ENCODE measurements around the gene ATP11A.
"Not testable (repeated sequence)": the region's sequence is repeated elsewhere in the genome, so short reads cannot be mapped to it uniquely, and the experiment has no call there.

The ATP11A gene

DNA sequence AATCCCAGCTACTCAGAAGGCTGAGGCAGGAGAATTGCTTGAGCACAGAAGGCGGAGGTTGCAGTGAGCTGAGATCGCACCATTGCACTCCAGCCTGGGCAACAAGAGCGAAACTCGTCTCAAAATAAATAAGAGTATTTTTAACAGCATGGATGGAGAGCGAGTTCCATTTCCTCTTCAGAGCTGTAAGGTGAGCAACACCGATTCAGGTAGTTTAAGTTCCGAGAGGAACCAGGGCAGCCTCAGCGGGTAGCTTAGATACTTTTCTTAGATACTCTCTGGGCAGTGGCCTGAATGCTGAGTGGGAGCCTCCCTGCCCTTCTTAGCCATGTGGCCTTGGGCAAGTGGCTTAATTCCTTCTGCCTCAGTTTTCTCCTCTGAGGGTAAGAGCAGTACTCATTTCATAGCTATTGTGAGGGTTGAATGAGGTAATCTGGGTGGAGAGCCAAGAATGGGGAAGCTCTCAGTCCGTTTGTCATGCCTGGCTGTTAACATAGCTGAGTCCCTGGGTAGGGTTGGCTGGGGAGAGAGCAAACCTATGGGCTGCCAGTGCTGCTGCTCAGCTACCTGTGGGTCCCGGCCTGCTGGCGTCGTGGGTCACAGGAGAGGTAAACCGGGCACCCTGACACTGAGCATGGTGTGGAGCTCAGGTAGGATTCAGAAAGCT, 4.1 kb downstream of the ATP11A start:
- DNase-seq: no peak

GRCh38 chr13:112695121-112695520, 5.3 kb downstream of the ATP11A start:
- DNase-seq: no peak

GRCh38 chr13:112696001-112696868, 6.4 kb downstream of the ATP11A start:
- no peak for DNase-seq

GRCh38 chr13:112696869-112697465, 7.1 kb downstream of the ATP11A start:
- DNase-seq: no peak

DNA sequence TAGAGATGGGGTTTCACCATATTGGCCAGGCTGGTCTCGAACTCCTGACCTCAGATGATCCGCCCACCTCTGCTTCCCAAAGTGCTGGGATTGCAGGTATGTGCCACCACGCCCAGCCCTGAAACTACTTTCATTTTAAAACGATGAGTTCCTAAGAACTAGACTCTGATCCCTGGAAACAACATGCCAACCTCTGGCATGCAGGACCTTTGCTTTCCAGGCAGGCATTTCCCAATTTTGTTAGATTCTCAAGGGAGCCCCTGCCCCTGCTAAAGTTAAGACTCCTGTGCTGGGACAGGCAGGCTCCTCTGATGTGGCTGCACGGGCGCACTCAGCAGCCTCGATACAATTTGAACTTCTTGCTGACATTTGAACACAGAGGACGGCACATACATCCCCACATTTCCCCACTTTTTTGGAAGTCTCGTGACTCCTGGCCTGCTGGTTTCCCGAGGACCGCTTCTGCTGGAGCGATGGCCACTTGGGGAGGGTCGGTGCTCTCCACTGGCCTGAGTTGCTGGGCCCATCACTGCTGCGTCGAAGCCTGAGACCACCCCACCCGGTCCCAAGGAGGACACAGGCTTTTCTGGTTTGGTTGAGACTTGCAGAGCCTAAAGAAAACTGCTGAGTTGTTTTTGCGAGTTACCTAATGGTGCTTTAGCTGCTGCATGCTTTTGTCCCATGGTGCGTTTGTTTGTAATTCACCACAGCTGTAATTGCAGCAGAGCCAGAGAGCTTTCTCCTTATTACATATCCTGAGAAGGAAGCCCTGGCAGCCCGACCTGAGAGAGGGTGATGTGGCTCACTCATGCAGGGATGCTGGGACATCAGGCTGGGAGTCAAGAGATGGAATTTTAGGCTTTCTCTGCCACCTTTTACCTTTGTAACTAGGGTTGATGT, 8.2 kb downstream of the ATP11A start:
- no peak for DNase-seq

DNA sequence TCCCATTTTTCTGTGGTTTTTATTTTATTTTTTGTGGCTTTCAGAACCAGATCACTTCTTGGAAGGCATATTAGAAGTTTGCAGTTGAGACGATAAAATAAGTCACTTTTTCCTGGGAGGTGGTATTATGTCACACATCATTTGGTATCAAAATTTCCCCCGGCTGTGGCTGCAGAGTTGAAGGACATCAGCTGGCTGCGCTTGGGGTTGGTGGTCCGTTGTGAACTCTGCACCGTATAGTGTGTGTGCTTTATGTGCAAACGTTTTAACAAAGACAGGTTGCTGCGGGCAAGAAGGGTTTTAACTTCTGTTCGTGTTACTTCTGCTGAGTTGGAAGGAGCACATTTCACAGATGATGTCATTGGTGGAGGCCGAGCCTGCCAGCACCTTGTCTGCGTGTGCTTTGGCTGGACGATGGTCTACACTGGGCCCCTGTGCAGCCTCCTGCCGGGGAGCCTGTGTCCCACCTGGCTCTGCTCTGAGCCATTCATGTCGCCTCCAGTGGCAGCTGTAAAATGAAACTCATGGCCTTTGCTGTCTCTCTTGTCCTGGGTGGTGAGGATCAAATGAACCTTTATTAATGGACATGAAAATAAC, 9.6 kb downstream of the ATP11A start:
- DNase-seq: no peak

DNA sequence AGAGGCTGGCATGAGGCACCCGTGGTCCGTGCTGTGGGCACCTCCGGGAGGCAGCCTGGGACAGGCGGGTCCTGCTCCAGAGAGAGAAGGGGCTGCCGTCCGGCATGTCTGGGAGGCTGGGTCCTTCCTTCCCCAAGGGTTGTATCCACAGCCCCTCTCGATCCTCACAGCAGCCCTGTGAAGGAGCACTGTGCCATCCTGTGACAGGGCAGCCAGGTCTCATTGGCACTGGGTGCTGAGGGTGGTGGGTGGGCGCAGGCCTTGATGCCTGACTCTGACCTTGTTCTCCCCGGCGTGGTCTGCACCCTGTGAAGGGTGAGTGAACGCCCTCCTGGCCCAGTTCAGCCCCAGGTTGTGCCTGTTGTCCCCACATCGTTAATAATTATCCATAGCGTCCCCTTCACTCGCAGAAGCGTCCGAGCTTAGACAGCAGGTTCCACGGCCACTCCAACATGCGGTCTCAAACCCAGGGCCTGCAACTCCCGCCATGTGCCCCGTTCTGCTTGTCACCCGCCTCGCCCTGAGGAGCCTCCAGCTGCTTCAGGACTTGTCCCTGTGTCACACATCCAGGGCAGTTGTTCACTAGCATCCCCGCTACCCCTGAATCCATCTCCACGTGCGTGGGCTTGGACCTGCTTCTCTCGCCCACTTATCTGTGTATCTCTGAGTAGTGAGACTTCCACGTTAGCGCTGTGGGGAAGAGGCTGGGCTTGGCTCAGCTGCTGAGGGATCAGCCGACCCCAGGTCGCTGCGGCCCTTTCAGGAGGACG, 10.6 kb downstream of the ATP11A start:
- no peak for DNase-seq

GRCh38 chr13:112702341-112702985, 12.6 kb downstream of the ATP11A start:
- DNase-seq: no peak

- DNase-seq: no peak
Observed at GRCh38 chr13:112702986-112703379, 13.1 kb downstream of the ATP11A start.

DNA sequence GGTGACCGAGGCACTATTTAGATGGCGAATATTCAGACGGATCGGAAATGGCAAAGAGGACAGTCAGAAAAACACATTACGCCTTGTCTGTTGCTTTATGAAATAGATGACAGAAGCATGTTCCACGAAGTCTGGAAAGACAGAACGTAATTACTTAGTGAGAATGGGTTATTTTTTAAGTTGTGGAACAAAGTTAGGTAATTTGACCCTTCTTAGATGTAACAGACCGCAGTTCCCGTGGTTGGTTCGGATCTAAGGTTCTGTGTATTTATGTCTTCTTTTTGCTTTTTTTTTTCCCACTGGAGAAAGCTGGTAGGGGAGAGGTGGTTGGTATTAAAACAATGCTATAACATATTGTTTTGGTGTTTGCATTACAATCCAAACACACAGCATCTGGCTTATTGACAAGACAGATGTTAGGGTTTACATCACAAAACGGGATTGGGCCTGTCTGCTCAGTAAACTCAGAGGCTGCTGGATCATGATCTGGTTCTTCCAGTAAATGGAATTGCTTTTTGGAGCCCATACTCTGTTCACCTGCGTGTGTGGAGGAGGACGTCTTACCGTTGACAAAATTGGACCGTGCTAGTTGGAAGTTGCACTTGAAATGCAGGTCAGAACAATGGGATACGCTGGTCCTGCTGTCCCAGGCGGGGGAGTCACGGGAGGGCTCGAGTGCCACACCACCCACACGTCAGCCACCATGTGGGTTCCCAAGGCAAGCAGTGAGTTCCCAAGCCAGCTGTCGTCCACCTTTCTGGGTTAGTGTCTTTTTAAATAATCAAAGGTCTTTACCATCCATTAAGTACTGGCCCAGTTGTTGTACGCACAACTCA, 13.8 kb downstream of the ATP11A start:
- no peak for DNase-seq

DNA sequence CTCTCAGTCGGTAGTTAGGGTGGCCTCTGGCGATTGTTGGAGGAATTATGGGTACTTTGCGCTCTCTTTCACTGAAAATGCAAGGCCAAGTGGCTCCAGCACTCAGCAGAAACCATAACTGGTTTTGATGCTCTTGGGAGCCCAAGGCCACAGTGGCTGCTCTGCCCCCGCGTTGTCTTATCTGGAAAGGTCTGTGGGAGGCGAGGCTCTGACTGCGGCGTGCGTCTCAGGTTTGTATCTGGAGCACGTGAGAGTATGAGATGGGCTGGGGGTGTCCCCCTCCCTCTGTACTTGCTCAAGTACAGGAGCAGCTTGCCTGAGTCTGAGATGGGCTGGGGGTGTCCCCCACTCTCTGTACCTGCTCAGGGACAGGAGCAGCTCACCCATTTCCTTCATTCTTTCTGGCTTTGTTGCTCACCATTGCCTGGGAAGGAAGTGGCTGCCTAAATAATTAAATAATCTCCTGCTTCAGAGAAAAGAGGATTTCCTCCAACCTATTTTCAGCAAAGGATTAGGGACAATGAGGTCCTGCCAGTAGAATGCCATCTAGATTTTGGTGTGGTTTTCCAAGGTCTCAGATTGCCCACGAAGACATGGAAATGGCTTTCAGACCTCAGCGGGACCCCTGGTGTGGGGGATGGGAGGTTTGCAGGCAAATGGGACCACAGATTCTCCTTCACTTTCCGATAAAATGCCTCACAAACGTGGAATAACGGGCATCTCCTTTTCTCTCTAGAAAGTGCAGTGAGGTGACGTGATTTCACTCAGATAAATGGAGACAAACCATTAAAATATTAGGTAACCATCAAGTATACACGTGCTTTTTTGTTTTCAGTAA, 14.7 kb downstream of the ATP11A start:
- no peak for DNase-seq

DNA sequence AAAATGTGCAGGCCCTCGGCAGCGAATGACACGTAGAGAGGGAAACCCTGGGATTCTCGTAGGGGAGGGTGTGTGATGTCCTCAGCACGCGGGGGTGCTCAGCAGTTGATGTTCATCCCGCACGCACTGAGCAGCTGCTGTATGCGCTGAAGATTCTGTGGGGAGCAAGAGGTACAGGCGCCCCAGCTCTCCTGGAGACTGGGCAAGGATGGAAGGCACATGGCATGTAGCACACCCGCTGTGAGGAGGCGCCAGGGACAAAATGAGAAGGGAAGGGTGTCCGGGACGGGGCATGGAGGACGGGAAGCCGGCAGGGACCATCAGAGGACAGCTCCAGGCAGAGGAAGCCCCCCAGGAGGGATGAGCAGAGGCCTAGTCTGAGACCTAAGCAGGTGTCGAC, 15.4 kb downstream of the ATP11A start:
- no peak for DNase-seq

DNA sequence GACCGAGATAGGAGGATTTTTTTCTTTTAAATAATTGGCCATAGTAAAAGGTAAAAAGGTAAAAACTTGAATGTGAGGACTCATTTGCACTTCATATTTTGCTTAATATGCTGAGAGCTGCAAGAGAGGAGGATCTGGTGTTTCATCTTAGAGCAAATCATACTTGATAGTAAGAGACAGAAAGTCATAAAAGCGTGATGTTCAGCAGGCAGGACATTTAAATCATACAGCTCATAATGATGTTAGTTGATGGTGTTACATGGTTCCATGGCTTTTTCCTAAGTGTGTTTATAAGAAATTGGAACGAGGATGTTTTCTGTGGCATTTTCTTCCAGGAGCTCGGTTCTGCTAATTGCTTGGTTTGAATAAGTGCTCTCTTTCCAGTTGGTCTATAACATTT, 16.3 kb downstream of the ATP11A start:
- DNase-seq: no peak

- DNase-seq: no peak
Observed at GRCh38 chr13:112708560-112709240, 18.9 kb downstream of the ATP11A start.

- DNase-seq: not testable (repeated sequence)
Observed at GRCh38 chr13:112709316-112709715, 19.5 kb downstream of the ATP11A start.

DNA sequence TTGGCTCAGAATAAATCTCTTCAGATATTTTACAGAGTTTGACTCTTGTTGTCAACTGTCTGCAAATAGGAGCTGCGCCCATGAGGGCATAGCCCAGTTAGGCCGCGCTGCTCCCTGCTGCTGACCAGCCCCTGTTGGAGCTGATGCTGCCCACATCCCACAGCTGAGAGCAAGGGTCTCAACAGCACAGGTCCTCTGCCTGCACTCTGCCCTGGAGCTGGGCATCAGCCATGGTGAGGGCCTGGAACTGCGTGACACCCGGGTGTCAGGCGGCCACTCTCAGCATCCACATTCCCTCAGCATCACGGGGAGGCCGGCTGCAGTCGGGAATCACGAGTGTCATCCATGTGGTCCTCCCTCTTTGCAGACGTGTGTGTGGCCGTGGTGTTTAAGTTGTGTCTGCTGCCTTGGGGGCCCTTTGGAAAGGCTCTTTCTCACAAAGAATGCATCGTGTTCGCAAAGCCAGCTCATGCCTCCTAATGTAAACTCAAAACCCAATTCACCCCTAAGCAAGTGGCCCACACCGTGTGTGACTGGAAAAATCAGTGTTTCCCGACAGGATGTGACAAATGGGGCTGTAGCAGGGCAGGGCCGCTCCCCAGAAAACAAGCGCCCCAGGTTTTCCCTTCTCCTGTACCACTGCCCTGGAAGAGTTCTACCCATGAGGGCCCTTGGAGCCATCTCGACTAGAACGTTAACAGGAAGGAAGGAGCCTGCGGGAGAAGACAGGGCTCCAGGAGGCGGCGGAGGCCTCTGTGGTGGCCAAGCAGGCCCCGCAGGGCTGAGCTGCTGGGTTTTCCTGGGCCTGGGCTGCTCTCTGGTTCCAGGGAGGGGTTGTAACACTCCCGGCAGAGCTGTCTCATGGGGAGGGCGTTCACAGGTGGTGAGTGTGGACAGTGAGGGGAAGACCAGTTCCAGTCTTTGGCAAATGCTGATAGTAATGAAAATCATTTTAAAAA, 20.3 kb downstream of the ATP11A start:
- DNase-seq: no peak

DNA sequence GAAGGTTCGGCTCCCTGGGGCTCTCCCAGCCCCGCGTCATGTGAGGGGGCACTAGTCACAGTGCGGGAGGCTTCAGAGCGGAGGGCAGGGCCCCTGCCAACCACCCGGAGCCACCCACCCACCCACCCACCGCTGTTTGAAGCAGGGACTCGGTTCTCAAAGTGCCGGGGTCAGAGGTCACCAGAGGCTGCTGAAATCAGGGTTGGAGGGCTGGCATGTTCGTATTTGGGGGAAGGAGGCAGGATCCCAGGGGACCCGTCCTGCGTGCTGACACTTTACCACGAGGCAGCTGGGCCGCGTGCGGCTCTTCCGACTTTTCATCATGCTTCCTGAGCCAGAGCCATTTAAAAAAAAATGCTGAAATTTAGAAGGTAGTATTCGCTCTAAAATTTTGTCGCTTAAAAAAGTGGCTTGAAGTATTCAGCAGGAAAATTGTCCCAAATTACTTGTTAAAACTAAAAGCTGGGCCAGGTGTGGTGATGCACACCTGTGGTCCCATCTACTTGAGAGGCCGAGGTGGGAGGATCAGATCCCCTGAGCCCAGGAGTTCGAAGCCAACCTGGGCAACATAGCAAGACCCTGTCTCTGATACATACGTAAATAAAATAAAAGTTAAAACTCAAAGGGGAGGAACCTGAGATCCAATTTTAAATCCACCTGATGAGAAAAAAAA, 21.2 kb downstream of the ATP11A start:
- DNase-seq: no peak
